Posterior vena cava (tissue), 2 donors: ENCODE measurements around the gene ZNF124. TPM values are rescaled to one million over a fixed set of nuclear protein-coding genes. Genes with fewer than 3 reads are reported as not detected.
"Not testable (repeated sequence)": the region's sequence is repeated elsewhere in the genome, so short reads cannot be mapped to it uniquely, and the experiment has no call there.

Experiments used
- DNase-seq: peaks from one replicate; pipeline ENCODE4 v3.0.0-alpha.2; 2020; ENCODE audit warnings: low spot score
- intact Hi-C, 2 donors: fragments of 100-400 bp; cut with DNase I; formaldehyde crosslinking; loops; one replicate each; pipeline versions ENCODE4 v1.14.1 to v1.14.2; 2022 to 2023
- total RNA-seq, 2 donors: library from RNA; stranded (reverse); fragmentation: NEBNext Ultra II Directional; extraction: Animal tissue kit (Norgen Biotek cat#: 25700); gene quantifications; one replicate each; pipeline ENCODE4 v1.2.1, GENCODE V29; 2021
- donor health status: DM: yes; HTN: yes; CAD: no.
- donor health status: DM: yes; HTN: yes; CAD: no.

ZNF124 gene
- total RNA-seq, 2 donors from 2014 or later, result 15.5 to 22.9 TPM

DNA sequence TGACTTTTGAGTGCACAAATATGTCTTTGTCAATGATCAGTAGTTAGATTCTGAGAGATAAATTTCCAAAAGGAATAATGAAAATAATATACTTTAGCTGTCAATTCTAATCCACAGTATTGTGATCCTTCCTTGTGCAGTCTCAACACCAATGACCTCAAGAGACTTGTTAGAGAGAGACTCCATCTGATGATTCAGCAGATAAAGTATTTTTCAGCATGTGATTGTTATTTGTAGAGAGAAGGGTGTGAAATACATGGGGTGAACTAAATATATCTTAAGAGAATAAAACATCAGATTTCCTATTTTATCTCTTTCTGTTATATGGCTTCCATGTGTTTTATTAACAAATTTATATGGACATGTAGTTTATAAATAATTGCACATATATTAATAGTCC, 5.9 kb upstream of the ZNF124 start:
- intact Hi-C loops, result no loop called here
- DNase-seq, result no peak

DNA sequence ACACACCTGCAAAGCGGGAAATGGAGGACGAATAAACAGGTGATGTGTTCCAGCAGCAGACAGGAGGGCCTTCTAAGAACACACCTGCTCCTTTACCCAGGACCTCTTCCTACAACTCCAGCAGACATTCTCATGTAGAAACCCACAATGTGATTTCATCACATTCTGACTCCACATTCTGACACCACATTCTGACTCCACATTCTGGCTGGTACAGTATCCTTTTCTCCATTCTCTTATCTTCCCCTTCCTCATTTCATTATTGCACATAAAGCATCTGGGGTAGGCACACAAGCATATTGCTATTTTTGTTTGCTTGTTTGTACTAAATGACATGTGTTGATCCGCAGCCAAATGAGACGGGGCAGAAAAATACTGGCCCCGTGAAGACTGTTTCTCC, 3.6 kb upstream of the ZNF124 start:
- DNase-seq, result no peak
- intact Hi-C loops, result no loop called here

GRCh38 chr1:247173431-247173830, 1.6 kb upstream of the ZNF124 start:
- intact Hi-C loops, result no loop called here
- DNase-seq, result no peak

DNA sequence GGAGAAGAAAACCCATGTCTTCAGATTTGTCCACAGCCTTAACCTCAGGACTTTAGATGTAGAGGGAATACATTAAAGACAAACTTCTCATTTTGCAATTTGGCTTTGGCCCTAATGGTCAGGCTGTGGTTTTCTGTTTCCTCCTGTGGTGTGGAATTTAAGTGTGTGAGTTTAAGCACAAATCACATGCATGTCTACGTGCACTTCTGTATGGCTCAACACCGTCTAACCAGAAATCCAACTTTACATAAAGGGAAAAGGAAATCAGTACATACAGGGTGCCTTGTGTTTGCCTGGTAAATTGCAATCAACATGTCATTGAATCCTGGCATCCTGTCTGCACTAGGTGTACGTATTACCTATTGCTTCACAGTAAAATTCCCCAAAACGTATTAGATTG, 1.2 kb upstream of the ZNF124 start:
- intact Hi-C loops, result no loop called here
- DNase-seq, result no peak

GRCh38 chr1:247171443-247171842, 377 bp downstream of the ZNF124 start:
- intact Hi-C loops, result not testable (repeated sequence)

DNA sequence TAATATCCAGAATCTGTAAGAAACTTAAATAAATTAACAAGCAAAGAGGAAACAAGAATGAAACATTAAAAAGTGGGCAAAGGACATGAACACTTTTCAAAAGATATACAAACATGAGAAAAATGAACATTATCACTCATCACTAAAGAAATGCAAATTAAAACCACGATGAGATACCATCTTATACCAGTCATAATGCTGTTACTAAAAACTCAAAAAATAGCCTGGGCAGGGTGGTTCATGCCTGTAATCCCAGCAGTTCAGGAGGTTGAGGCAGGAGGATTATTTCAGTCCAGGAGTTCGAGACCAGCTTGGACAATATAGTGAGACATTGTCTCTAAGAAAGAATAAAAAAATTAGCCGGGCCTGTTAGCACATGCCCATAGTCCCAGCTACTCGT, 6.1 kb downstream of the ZNF124 start:
- no peak for DNase-seq
- intact Hi-C loops, result no loop called here

More at GRCh38 chr1:247171443-247171842, 377 bp downstream of the ZNF124 start:
- DNase-seq, result not testable (repeated sequence)

- DNase-seq, result no peak
- intact Hi-C loops, result no loop called here
Observed at GRCh38 chr1:247164694-247165093, 7.1 kb downstream of the ZNF124 start.

- intact Hi-C loops, result no loop called here
Observed at GRCh38 chr1:247156787-247157232, 15.0 kb downstream of the ZNF124 start.

GRCh38 chr1:247147781-247148180, 24.0 kb downstream of the ZNF124 start:
- DNase-seq, result no peak
- intact Hi-C loops, result no loop called here

More at GRCh38 chr1:247156787-247157232, 15.0 kb downstream of the ZNF124 start:
- DNase-seq, result no peak

- intact Hi-C loops, DNase-seq: not testable (repeated sequence)
Observed at GRCh38 chr1:247147120-247147519, 24.7 kb downstream of the ZNF124 start.

- no peak for DNase-seq
- intact Hi-C loops, result no loop called here
Observed at GRCh38 chr1:247146671-247147070, 25.1 kb downstream of the ZNF124 start.

DNA sequence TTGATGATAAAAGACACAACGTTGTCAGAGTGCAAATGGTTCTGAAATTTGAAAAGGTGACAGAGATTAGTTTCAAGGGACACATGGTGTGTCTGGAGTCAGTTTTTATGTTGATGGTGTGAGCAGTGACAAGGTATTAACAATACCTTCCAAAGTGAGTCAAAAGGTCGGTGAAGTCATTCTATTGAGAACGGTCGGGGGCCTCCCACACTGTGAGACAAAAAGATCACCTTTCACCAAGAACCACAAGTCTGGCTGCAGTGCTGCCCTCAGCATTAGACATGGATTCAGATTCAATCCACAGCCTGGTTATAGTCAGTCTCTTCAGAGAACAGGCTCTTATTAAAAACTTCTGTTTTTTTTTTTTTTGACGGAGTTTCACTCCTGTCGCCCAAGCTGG, 26.5 kb downstream of the ZNF124 start:
- no peak for DNase-seq
- intact Hi-C loops, result no loop called here

GRCh38 chr1:247139557-247139956, 32.3 kb downstream of the ZNF124 start:
- intact Hi-C loops, result not testable (repeated sequence)

DNA sequence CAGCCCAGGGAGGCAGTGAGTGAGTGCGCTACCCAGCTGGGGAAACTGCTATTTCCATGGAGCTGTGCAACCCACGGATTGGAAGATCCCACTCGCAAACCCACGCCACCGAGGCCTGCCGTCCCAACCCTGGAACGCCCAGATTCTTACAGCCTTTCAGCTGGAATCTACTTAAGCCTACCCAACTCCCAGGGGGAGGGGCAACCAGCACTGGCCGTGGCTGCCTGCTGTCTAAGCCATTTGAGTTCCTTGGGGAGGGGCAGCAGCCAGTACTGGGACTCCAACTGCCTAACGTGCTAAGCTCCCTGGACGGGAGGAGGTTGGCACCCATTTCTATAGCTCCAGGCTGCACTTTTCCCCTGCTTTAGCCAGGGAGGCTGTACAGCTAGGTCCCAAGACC, 40.6 kb downstream of the ZNF124 start:
- DNase-seq, result no peak
- intact Hi-C loops, result no loop called here

More at GRCh38 chr1:247139557-247139956, 32.3 kb downstream of the ZNF124 start:
- not testable (repeated sequence) for DNase-seq

- DNase-seq, intact Hi-C loops: not testable (repeated sequence)
Observed at GRCh38 chr1:247127519-247128282, 44.1 kb downstream of the ZNF124 start.

GRCh38 chr1:247126601-247127000, 45.2 kb downstream of the ZNF124 start:
- DNase-seq, intact Hi-C loops: not testable (repeated sequence)

DNA sequence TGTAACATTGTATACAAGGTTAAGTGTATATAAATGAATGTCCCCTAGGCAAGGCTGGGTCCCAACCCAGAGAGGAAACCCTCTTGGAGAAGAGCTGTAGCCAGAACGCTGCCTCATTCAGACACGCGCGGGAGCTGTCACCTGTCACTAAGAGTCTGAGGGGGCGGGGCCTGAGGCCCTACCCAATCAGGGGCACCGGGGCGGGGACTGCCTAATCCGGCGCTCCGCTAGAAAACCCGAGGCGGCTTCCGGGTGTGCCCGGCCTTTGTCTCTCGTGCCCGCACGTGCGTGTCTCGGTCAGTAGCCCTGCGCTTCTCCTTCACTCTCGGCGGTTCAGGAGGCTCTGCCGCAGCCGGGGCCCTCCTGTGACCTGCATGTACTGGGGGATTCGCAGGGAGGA, 45.7 kb downstream of the ZNF124 start:
- intact Hi-C loops, DNase-seq: not testable (repeated sequence)

DNA sequence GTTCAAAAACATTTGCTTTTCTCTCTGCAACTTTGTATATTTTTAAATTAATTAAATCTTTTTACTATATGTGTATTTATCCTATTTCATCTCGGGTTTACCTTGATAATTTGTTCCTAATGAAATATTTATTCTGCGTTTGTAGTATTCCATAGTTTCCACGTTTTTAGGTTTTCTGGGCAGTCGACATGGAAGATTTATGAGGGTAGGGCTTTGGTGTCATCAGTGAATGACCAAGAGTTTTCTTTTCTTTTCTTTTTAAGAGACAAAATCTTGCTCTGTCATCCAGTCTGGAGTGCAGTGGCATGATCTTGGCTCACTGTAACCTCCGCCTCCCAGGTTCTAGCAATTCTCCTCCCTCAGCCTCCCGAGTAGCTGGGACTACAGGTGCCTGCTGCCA, 50.4 kb downstream of the ZNF124 start:
- intact Hi-C loops, result no loop called here
- DNase-seq, result no peak

DNA sequence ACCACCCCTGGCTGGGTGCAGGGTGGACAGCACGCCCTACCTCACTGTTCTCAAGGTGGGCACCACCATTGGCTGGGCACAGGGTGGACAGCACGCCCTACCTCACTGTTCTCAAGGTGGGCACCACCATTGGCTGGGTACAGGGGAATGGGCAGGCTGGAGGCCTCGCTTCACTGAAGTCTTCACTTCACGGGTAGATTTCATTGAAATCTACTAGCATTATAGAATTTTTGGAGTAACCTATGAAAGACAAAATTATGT, 51.5 kb downstream of the ZNF124 start:
- DNase-seq, intact Hi-C loops: not testable (repeated sequence)

GRCh38 chr1:247119600-247120407, 52.0 kb downstream of the ZNF124 start:
- DNase-seq, result no peak
- intact Hi-C loops, result no loop called here
